ENCODE data around the gene DGKB.

DGKB gene

DNA sequence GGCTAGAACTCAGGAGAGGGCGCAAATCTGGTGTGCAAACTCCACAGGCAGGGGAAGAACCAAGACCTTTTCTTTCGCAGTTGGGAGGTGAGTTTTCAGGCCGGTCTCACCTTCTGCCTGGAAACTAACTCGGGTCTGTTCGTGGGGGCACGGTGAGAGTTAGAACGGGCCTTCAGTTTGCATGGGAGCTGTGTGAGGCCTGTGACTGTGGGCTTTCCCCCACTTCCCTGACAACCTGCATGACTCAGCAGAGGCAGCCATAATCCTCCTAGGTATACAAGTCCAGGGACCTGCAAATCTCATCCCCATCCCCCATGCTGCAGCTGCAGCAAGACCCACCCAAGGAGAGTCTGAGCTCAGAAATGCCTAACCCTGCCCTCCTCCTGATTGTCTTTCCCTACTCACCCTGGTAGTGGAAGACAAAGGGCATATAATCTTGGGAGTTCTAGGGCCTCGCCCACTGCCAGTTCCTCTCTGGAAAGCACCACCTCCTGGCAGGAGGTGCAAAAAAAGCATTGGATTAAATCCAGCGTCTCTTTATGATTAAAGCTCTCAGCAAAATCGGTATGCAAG lies 718.2 kb downstream of the DGKB start:
- no peak for DNase-seq

- DNase-seq = no peak
These were observed 722.8 kb downstream of the DGKB start for GRCh38 chr7:14179781-14180180.

GRCh38 chr7:14177876-14178275 lies 724.7 kb downstream of the DGKB start:
- no peak for DNase-seq

- DNase-seq = no peak
These were observed 731.7 kb downstream of the DGKB start for GRCh38 chr7:14170872-14171271.

DNA sequence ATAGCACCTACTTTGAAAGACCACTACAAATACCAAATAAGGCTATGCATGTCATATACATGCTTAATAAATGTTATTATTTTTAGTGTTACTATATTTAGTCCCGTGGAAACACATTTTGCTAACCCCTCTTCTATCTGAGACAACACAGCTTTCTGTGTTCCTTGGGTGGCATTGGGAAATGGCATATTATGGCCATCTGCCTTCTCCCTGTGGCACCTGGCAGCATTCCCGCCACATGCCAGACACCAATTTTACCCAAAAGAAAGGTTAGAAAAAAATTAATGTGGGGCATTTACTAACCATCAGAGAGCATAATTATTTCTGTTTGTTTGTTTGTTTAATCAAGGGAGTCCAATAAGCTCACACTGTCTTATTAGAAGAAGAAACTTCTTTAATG lies 744.4 kb downstream of the DGKB start:
- no peak for DNase-seq

- no peak for DNase-seq
These were observed 746.1 kb downstream of the DGKB start for GRCh38 chr7:14156436-14156835.

DNA sequence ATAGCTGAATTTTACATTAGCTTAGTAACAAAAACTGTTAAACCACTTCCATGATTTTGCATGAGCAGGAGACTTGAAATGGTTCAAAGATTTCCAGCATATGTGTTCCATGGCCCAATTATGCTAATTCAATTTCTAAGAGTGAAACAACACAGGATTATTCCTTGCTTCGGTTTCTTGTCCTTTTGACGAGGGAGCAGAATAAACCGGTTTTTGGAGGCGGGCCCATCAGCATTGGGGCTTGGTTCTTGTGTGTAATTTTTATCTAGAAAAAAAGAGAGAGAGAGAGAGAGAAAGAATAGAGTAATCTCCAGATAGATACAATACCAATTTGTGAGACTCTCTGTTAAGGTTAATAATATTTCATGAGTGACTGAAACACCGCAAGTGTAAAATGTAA lies 753.6 kb downstream of the DGKB start:
- DNase-seq = no peak

DNA sequence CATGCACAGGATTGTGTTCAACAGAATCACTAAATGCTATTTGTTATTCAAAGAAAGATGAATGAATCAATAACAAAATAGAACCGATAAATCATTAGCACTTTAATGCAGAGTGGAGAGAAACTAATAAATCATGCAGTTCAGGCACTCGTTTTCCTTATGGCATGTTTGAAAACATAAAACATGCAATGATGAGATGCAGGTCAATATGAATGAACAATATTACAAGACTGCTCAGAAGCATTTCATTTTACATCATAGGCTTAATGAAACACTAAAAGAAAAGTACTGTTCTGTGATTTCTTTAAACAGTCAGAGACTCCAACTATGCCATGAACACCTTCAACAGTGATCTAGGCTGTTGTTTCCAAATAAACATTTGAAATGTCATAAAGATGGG lies 755.0 kb downstream of the DGKB start:
- no peak for DNase-seq

DNA sequence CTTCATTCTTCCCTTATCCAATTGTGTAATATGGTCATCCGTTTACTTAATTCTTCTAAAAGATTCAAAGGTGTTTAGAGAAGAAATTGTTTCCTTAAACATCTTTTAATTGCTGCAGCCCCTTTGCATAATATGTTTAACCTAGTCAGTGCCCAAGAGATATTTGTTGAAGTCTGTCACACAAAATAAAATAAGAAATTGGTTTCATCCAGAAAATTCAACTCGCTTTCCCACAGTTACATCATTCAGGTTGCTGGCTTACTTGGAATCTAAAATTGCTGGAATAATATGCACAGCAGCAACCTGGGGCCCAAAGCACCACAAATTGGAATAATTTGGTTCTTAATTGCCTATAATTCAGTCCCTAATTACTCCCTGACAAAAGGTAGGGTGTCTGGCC lies 758.0 kb downstream of the DGKB start:
- DNase-seq = no peak

- DNase-seq = no peak
These were observed 758.4 kb downstream of the DGKB start for GRCh38 chr7:14144109-14144508.

- DNase-seq = no peak
These were observed 764.9 kb downstream of the DGKB start for GRCh38 chr7:14137676-14138075.

DNA sequence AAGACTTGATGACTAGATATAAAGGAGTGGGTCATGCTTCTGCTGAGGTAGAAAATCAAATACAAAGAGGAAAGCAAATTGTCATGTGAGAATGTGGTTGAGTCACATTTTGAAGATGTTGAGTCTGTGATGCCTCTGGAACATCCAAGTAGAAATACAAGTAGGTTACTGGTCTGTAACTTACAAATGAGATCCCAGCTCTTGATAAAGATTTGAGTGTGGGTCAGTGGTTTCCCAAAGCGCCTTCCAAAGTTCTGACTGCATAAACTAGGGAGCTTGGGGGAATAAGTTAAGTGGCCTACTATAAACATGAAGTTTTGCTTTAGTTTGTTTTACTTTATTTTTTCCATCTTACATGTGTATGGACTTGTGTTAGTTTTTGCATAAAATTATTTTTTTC lies 768.8 kb downstream of the DGKB start:
- DNase-seq = no peak

DNA sequence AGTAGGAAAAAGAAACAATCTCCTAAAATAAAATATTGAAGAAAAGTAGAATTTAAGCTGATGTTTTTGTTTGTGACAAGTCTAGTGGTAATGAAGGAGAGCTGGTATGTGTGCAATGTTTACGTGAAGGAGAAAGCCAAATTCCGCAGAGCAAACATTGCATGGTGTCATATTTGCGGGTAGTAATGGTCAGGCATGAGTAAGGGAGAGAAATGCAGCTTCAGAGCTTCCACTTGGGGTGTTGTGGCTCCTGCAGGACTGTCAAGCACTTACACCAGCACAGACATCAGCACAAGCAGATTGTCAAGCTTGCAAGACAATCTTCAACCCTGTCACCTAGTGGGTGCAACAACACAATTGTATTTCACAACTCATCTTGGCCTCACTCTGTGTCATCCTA lies 776.6 kb downstream of the DGKB start:
- no peak for DNase-seq

DNA sequence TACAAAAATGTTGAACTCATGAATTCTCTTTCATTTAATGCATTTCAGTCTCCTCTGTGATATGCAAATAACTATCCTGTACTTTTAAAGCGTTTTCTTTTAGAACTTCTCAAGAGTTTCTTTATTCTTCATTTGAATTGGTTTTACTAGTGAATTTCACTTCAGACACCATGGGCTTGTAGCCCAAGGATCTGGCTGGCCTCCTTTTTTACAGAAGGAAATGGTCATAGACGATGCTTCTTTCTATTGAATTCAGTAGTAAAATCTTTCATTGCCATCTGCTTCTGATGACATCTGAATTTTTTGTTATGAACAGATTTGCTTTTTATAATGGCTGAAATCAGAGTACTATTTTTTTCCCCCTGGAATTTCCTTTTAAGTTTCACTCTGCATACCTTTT lies 777.8 kb downstream of the DGKB start:
- no peak for DNase-seq

DNA sequence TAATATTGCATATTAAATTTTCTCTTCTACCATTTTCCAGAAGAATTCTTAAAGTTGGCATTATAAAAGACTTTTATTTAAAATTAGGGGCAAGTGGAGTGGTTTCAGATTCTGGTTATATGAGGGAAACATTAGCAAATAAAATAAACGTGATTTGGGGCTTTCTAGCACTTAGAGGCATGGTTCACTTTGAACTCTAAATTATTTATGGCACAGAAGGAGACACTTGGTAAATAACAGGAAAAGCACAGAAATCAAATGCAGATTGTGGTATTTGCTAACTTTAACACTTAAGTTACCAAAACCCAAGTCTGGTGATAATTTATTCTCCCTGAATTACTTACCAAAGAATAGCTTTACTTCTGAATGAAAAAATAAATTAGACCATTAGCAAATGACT lies 778.6 kb downstream of the DGKB start:
- DNase-seq = no peak

GRCh38 chr7:14115701-14116100 lies 786.9 kb downstream of the DGKB start:
- DNase-seq = no peak

- DNase-seq = no peak
These were observed 797.7 kb downstream of the DGKB start for GRCh38 chr7:14104861-14105260.

DNA sequence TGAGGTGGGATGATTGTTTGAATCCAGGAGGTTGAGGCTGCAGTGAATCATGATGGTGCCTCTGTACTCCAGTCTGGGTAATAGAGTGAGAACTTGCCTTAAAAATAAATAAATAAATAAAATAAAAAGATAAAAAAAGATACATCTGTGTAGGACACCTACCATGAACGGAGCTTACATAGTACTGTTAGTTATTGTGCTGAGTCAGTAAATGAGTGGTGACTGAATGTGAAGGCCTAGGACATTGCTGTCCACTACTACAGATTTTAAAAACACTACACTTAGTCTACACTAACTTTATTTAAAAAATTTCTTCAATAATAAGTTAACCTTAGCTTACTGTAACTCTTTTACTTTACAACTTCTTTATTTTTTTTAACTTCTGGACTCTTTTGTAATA lies 806.4 kb downstream of the DGKB start:
- no peak for DNase-seq

DNA sequence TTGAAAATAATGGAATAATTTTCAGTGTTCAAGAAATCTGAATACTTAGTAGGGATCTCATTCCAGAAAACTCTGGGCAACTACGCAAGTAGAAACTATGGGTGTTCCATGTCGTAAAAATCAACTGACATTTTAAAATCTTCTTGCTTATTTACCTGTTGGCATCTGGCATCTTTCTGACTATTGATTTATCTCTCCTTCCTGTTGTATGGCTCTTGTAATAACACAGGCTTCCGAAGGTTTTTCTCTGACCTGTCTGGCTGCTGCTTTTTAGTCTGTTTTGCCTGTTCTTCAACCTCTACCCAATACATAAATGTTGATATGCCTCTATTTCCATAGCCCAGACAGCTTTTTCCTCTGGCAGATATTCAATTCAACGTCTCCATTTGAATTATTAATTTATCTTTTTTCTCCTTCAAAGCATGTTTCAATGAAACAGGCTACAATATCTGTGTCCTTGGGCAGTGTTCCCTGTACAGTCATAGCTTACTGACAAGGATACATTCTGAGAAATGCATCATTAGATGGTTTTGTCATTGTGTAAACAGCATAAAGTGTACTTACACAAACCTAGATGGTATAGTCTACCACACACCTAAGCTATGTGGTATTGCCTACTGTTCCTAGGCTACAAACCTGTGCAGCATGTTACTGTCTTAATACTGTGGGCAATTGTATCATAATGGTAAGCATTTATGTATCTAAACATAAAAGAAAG lies 807.2 kb downstream of the DGKB start:
- no peak for DNase-seq
